Epithelial cell of esophagus (primary cell): ENCODE results near the gene BACE1-AS.

Experiments used
- DNase-seq: peaks from one replicate; pipeline ENCODE4 v3.0.0; 2010; ENCODE audit warnings: low read depth
- H3K4me3 ChIP-seq: 2 replicates; pipeline ENCODE4 v1.5.1; 2011; ENCODE audit warnings: mild to moderate bottlenecking, low read length, control low read depth
- TF ChIP-seq, protein P1 (sequence below): IDR thresholded peaks from 2 replicates; pipeline ENCODE4 v1.5.1; 2011; ENCODE audit warnings: low read depth, mild to moderate bottlenecking, low read length, control low read depth, inconsistent platforms; ENCODE audit not compliant: insufficient read depth; ENCODE audit errors: missing control alignments

BACE1-AS gene

DNA sequence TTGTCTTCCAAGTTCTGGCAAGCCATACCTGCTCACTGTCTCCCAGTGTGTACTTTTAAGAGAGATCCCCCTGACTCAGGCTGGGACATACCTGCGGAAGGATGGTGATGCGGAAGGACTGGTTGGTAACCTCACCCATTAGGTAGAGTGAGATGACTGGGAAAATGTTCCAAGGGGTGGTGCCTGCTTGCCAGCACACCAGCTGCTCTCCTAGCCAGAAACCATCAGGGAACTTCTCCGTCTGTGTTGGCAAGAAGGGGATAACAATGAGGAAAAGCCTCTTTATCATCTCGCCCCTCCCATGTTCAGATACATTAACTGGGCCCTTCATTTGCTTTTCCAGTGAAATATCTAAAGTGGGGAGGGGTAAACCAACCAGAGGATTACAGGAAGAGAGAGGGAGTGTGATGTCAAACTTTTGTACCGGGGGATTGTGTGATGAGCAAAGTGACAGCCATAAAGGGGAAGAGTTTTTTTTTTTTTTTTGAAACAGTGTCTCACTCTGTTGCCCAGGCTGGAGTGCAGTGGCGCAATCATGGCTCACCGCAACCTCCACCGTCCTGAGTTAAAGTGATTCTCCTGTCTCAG lies at the start of gene BACE1-AS:
TSS of gene BACE1-AS (plus strand) at position 538 of the 588 bp plus-strand sequence.
- no peak within 1 kb of the TSS for H3K4me3 ChIP-seq
- DNase-seq: no peak
- TF ChIP-seq, protein P1, sequence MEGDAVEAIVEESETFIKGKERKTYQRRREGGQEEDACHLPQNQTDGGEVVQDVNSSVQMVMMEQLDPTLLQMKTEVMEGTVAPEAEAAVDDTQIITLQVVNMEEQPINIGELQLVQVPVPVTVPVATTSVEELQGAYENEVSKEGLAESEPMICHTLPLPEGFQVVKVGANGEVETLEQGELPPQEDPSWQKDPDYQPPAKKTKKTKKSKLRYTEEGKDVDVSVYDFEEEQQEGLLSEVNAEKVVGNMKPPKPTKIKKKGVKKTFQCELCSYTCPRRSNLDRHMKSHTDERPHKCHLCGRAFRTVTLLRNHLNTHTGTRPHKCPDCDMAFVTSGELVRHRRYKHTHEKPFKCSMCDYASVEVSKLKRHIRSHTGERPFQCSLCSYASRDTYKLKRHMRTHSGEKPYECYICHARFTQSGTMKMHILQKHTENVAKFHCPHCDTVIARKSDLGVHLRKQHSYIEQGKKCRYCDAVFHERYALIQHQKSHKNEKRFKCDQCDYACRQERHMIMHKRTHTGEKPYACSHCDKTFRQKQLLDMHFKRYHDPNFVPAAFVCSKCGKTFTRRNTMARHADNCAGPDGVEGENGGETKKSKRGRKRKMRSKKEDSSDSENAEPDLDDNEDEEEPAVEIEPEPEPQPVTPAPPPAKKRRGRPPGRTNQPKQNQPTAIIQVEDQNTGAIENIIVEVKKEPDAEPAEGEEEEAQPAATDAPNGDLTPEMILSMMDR: no peak

DNA sequence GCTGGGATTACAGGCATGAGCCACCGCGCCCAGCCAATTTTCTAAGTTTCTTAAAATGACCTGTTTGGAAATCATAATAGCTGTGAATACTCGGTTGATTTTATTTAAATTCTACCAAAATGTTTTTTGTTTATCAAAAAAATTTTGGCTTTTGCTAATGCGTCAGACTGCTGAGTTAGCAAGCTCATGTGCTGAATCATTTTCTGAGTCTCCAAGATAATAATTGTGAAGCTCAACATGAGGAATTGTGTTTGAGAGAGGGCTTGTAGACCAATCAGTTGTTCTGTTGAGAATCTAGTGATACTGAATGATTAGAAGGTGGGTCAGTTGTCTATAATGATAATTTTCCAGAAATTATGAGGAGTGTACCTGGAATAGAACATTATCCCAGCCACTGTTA lies 42.8 kb upstream of the BACE1-AS start:
- H3K4me3 ChIP-seq: no peak overlapping the region
- no peak for DNase-seq
- TF ChIP-seq, protein P1: no peak

DNA sequence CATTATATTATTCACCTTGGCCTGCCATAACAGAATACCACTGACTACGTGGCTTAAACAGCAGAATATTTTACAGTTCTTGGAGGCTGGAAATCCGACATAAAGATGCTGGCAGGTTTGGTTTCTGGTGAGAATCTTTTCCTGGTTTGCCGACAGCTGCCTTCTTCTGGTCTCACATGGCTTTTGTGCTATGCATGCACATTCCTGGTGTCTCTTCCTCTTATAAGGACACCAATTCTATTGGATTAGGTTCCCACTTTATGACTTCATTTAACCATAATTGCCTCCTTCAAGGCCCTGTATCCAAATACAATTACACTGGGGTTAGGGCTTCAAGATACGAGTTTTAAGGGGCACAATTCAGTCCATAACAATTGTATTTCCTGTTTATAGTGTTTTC lies 41.6 kb upstream of the BACE1-AS start:
- H3K4me3 ChIP-seq: no peak overlapping the region
- no peak for DNase-seq
- TF ChIP-seq, protein P1: no peak

DNA sequence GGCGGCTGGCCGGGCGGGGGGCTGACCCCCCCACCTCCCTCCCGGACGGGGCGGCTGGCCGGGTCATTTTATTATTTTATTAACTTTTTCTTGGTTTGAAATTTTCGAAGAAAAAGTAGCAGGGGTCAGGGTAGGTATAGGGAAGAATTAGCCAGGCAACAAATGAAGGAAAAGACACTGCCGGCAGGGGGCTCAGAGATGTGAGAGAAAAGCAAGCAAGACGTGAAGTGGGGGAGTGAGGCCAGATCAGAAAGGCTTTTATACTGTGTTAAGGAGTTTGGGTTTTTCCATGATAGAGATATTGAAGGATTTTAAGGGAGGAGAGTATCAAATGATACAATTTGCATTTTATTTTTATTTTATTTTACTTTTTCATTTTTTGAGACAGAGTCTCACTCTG lies 39.6 kb upstream of the BACE1-AS start:
- TF ChIP-seq, protein P1: no peak
- H3K4me3 ChIP-seq: no peak overlapping the region
- DNase-seq: no peak

DNA sequence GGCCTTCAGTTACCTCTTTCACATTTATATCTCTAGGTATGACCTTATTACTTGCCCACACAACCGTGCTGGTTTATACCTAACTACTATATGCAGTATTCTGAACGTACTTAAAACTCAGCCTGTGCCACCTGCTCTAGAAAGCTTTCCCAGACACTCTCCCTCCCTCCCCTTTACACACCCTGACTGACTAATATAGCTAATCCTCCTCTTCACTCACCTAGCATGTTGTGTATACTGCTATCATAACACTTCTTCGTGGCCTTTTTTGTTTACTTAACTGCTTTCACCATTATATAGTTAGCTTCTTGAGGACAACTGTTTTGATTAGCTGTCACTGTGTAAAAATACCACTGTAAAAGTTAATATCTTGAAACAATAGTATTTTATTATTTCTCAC lies 35.2 kb upstream of the BACE1-AS start:
- H3K4me3 ChIP-seq: no peak overlapping the region
- TF ChIP-seq, protein P1: no peak
- peak; percentile 72 for DNase-seq

DNA sequence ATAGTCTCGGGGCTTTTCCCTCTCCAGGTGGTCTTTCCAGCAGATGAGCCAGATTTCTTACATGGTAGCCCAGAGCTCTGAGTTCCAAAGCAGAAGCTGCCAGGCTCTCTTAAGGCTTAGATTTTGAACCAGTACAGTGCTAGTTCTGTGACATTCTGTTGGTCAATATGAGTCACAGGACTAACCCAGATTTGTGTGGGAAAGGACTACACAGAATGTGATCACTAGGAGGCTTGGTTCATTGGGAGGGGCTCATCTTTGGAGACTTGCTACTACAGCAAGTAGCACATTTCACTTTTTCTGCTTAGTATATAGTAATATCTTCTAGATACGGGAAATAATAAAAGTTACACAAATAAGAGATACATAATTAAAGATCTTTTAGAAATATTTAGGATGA lies 34.6 kb upstream of the BACE1-AS start:
- no peak overlapping the region for H3K4me3 ChIP-seq
- peak; percentile 71 for DNase-seq
- TF ChIP-seq, protein P1: no peak

DNA sequence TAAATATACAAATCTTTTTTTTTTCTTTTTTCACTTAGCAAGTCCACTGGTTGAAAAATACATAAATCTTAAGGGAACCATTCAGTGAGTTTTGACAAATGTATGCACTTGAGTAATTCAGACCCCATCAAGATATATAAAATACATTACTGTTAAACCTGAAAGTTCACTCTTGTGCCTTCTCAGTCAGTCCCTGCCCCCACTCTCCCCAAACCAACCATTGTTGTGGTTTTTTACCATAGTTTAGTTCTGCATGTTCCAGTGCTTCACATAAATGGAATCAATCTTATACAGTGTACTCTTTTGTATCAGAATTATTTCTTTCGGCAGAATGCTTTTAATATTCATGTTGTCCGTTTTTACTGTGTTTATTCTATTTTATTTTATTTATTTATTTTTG lies 32.6 kb upstream of the BACE1-AS start:
- H3K4me3 ChIP-seq: no peak overlapping the region
- TF ChIP-seq, protein P1: no peak
- no peak for DNase-seq
